Neutrophil (primary cell): Measurements from ENCODE around the gene PLCB3.

Experiments used
- H3K27ac ChIP-seq: fragments of 200-600 bp; sonication (generic); 2 replicates; pipeline ENCODE4 v1.5.1; 2016; ENCODE audit warnings: mild to moderate bottlenecking, moderate library complexity
- H3K27me3 ChIP-seq: fragments of 200-600 bp; sonication (generic); 2 replicates; pipeline ENCODE4 v1.6.0; 2016; ENCODE audit warnings: mild to moderate bottlenecking
- H3K36me3 ChIP-seq: fragments of 200-600 bp; sonication (generic); 2 replicates; pipeline ENCODE4 v1.5.1; 2017
- H3K4me1 ChIP-seq, 2 experiments: fragments of 200-600 bp in 1 of 2; sonication (generic) in 1 of 2; 1 replicate in 1 of 2; 2 replicates in 1 of 2; pipeline versions ENCODE4 v1.5.1 to v1.6.1; 2013 to 2016; ENCODE audit warnings: low read depth in 1 of 2, low read length in 1 of 2, mild to moderate bottlenecking in 1 of 2, moderate library complexity in 1 of 2; ENCODE audit not compliant: control insufficient read depth in 1 of 2, insufficient read depth in 1 of 2
- H3K4me3 ChIP-seq, 2 experiments: fragments of 200-600 bp in 1 of 2; sonication (generic) in 1 of 2; 1 replicate in 1 of 2; 2 replicates in 1 of 2; pipeline ENCODE4 v1.5.1; 2013 to 2016; ENCODE audit warnings: low read depth in 1 of 2, low read length in 1 of 2, mild to moderate bottlenecking in 1 of 2, moderate library complexity in 1 of 2
- H3K9me3 ChIP-seq: fragments of 200-600 bp; sonication (generic); 2 replicates; pipeline ENCODE4 v1.5.1; 2016
- CTCF ChIP-seq: fragments of 200-600 bp; sonication (generic); IDR thresholded peaks from 2 replicates; pipeline ENCODE4 v1.5.1; 2016; ENCODE audit warnings: antibody characterized with exemption

PLCB3 gene

DNA sequence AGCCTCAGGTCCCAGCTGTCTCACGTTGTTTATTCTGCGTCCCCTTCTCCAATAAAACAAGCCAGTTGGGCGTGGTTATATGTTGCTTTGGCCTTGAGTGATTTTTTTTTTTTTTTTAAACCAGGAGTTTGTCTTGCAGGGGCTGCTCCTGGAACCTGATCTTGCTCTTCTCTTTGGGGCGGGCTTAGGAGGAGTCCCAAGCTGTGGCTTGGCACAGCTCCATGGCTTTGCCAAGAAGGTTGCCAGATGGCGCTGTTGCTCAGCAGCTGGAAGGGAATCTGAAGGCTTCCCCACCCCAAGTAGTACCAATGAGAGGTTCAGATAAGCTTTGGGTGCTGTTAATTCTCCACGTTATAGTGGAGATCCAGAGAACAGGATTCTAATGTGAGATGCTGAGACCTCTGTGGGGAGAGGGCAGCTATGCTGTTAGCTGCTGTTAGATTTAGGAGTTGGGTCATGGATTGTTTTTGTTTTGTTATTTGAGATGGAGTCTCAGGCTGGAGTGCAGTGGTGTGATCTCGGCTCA lies 46.8 kb upstream of the PLCB3 start:
- Histone ChIP-seq H3K27me3 (no peaks in the 10 kb centered on the region), H3K27ac (peak overlapping the region; percentile 99), H3K36me3 (peaks cover 30% of the 10 kb centered on the region), H3K4me1 (peaks cover 45 to 49% of the 10 kb centered on the region in 2 experiments), H3K9me3 (no peaks in the 10 kb centered on the region), H3K4me3 (peak overlapping the region; percentile 1 to 90)
- peak; percentile 71 for TF ChIP-seq CTCF

- H3K4me1 ChIP-seq = peaks cover 62 to 65% of the 10 kb centered on the region in 2 experiments
- no peaks in the 10 kb centered on the region for H3K9me3 ChIP-seq
- peak within 1 kb of the TSS; percentile 99 for H3K27ac ChIP-seq
- H3K36me3 ChIP-seq = peaks cover 39% of the 10 kb centered on the region
- peak; percentile 17 for TF ChIP-seq CTCF
- H3K27me3 ChIP-seq = no peaks in the 10 kb centered on the region
- H3K4me3 ChIP-seq = peak within 1 kb of the TSS; percentile 90 to 100
These were observed 44.7 kb upstream of the PLCB3 start, which contains the start of gene FERMT3 for GRCh38 chr11:64206457-64207255. Gene FERMT3 (plus strand): TSS chr11:64206721. CDS start chr11:64207365, 644 bp downstream.

- peaks cover 70 to 73% of the 10 kb centered on the region in 2 experiments for H3K4me1 ChIP-seq
- H3K27ac ChIP-seq = peak overlapping the region; percentile 99
- peak overlapping the region; percentile 90 to 100 for H3K4me3 ChIP-seq
- H3K9me3 ChIP-seq = no peaks in the 10 kb centered on the region
- H3K36me3 ChIP-seq = peaks cover 44% of the 10 kb centered on the region
- no peaks in the 10 kb centered on the region for H3K27me3 ChIP-seq
- TF ChIP-seq CTCF = no peak
These were observed 43.9 kb upstream of the PLCB3 start for GRCh38 chr11:64207256-64208085.

DNA sequence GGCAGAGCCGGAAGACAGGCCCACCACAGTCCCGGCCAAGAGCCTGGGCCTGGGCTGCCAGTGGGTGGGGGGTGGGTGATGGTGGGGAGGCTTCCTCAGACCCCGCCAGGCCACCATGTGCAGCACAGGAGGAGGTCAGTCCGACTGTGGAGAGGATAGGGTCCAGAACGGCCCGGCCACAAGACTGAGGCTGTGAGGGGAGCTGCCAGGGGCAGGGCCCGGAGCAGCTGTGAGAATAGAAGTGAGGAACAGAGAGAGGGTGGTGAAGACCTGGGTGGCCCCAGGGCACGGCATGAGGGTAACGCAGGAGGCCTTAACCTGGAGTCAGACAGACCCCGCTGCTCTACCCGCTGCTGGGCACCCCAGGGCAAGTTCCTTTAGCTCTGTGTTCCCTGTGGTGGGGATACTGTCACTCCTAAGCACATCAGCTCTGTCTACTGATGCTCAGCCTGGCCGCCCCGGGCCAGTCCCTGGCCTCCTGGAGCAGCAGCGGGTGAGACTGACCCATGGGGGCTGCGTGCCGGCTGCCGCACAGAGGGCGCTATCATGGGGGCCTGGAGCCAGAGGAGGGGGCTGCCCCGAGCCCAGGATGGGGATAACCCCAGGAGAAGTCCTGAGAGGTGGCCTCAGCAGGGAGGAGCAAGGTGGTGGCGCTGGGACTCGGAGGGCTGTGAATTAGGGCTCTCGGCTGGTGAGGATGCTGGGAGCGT lies 43.1 kb upstream of the PLCB3 start:
- TF ChIP-seq CTCF = no peak
- Histone ChIP-seq H3K27me3 (no peaks in the 10 kb centered on the region), H3K9me3 (no peaks in the 10 kb centered on the region), H3K4me3 (peak overlapping the region; percentile 90 to 100), H3K36me3 (peaks cover 41% of the 10 kb centered on the region), H3K27ac (peak overlapping the region; percentile 99), H3K4me1 (peaks cover 78 to 79% of the 10 kb centered on the region in 2 experiments)
